Thyroid gland (tissue), 4 donors: ENCODE results near the gene SDHA.

Source experiments
- CTCF ChIP-seq, 6 experiments: fragments of 200-600 bp in 3 of 6; fragments of 450-650 bp in 3 of 6; sonication (generic) in 3 of 6; IDR thresholded peaks; one replicate each; pipeline ENCODE4 v1.5.1; 2016 to 2019; ENCODE audit warnings: antibody characterized with exemption in 6 of 6, mild to moderate bottlenecking in 2 of 6, inconsistent platforms in 1 of 6, moderate library complexity in 1 of 6
- POLR2A ChIP-seq, 2 donors: fragments of 450-650 bp; IDR thresholded peaks; one replicate each; pipeline ENCODE4 v1.6.1; 2017; ENCODE audit warnings: antibody characterized with exemption in 2 of 2, mild to moderate bottlenecking in 2 of 2, moderate library complexity in 1 of 2

DNA sequence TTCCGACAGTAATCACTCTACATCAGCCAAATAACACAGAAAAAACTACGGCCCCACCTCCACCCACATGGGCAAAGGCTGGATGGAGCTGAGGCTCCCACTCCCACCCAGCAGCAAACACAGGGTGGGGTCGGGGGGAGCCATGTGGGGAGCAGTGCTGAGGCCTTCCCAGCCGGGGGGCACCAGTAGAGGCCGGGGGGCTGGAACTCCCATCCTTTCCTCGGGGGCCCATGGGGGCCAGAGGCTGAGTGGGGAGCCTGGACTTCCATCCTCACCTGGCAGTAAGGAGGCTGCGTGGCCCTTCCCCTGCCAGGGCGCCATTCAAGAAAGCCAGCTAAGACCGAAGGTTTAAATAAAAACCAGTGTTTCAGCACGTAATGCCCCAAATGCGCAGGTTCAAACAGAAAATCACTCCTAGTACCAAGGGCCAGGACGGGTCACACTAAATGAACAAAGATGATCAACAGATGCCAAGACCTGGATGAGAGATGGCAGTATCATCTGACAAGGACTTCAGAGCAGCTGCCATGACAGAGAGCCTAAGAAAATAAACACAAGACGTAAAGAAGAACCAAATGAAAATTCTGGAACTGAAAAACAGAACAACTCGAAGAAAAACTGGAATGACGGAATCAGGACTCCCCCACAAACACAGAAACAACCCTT is 9.5 kb upstream of the SDHA start:
- no peak for TF ChIP-seq CTCF (IDR thresholded peaks at IDR 0.05)
- TF ChIP-seq POLR2A (IDR thresholded peaks at IDR 0.05) = no peak
